AG09309 (cell line): ENCODE data around the gene PEPD.
"Not testable (repeated sequence)": the region's sequence is repeated elsewhere in the genome, so short reads cannot be mapped to it uniquely, and the experiment has no call there.

ENCODE experiments used
- DNase-seq: peaks from one replicate; pipeline ENCODE4 v3.0.0-alpha.2; 2010; ENCODE audit warnings: low read depth
- H3K4me3 ChIP-seq: 2 replicates; pipeline ENCODE4 v1.5.1; 2011; ENCODE audit warnings: mild to moderate bottlenecking, low read depth, low read length, moderate library complexity; ENCODE audit not compliant: control insufficient read depth
- TF ChIP-seq, protein P1 (sequence below): IDR thresholded peaks from 2 replicates; pipeline ENCODE4 v1.5.1; 2011; ENCODE audit warnings: mild to moderate bottlenecking, low read depth, low read length, inconsistent platforms; ENCODE audit not compliant: insufficient read depth, control insufficient read depth; ENCODE audit errors: missing control alignments

Gene PEPD

GRCh38 chr19:33559996-33560395 is 38.4 kb upstream of the PEPD start:
- no peak for DNase-seq
- TF ChIP-seq, protein P1, sequence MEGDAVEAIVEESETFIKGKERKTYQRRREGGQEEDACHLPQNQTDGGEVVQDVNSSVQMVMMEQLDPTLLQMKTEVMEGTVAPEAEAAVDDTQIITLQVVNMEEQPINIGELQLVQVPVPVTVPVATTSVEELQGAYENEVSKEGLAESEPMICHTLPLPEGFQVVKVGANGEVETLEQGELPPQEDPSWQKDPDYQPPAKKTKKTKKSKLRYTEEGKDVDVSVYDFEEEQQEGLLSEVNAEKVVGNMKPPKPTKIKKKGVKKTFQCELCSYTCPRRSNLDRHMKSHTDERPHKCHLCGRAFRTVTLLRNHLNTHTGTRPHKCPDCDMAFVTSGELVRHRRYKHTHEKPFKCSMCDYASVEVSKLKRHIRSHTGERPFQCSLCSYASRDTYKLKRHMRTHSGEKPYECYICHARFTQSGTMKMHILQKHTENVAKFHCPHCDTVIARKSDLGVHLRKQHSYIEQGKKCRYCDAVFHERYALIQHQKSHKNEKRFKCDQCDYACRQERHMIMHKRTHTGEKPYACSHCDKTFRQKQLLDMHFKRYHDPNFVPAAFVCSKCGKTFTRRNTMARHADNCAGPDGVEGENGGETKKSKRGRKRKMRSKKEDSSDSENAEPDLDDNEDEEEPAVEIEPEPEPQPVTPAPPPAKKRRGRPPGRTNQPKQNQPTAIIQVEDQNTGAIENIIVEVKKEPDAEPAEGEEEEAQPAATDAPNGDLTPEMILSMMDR: no peak
- no peak overlapping the region for H3K4me3 ChIP-seq

DNA sequence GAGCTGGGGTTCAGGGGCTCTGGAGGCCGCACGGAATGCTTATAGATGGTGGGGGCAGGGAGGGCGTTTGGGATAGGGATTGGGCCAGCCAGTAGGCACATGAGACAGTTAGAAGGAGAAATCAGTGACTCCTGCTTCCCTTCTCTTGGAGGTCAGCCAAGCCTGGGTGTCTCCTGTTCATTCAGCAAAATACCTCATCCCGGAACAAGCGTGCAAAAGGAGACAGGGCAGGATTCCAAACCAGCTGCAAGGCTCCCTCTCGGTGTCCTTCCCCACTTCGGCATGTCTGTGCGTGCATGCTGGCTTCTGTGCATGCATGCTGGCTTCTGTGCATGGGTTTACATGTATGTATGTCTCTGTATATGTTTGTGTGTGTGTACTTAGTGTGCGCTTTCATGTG is 37.3 kb upstream of the PEPD start:
- TF ChIP-seq, protein P1: no peak
- DNase-seq: no peak
- no peak overlapping the region for H3K4me3 ChIP-seq

DNA sequence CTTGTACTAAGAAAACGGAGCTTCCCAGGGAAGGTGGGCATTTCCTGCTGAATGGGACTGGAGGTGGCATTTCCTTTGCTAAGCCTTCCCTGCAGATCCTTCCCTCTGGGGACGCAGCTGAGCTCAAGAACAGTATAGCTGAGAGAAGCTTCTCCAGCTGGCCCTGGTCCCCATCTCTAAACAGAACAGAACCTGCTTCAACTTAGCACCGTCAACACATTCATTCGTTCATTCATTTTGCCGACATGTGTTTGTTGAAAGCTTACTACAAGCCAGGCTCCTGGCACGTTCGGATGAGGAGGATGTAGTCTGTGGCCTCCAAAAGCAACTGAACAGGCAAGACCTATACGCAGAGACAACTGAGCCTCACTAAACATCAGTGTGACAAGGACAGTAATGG is 36.6 kb upstream of the PEPD start:
- no peak for DNase-seq
- H3K4me3 ChIP-seq: no peak overlapping the region
- TF ChIP-seq, protein P1: no peak

DNA sequence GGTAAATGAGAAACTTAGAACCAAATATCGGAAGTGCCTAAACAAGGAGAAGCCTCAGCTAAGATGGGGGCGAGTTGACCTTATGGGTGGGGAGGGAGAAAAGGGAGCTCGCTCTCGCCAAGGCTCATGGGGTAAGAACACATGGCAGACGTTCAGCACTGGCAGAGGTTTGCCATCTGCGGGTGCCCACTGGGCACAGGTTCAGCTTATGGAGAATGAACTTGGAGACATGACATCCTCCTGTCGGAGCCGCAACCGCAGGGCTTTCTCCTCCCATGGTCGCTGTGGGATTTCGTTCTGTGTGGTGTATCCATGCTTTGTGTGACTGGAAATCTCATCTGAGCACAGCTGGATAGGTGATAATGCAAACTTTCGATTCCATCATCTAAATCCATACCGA is 36.1 kb upstream of the PEPD start:
- TF ChIP-seq, protein P1: no peak
- DNase-seq: no peak
- no peak overlapping the region for H3K4me3 ChIP-seq

GRCh38 chr19:33557196-33557595 is 35.6 kb upstream of the PEPD start:
- TF ChIP-seq, protein P1: no peak
- DNase-seq: no peak
- no peak overlapping the region for H3K4me3 ChIP-seq

DNA sequence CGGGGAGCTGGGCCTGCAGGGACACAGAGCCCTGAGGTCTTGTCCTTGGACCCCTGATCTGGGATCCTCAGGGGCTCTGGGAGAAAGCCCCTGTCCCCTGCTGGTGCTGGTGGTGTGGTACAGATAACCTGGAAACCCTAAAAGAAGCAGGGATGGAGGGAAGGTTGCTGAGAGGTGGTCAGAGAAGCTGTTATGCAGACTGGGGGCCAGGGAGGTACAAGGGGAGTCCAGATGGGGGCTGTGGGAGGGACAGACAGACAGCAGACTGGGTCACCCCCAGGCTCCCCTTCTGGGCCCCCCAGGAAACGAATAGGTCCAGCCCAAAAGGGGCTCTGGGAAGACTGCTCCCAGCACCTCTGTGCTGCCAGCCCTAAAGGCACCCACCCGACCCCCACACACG is 34.7 kb upstream of the PEPD start:
- H3K4me3 ChIP-seq: no peak overlapping the region
- DNase-seq: no peak
- TF ChIP-seq, protein P1: no peak

DNA sequence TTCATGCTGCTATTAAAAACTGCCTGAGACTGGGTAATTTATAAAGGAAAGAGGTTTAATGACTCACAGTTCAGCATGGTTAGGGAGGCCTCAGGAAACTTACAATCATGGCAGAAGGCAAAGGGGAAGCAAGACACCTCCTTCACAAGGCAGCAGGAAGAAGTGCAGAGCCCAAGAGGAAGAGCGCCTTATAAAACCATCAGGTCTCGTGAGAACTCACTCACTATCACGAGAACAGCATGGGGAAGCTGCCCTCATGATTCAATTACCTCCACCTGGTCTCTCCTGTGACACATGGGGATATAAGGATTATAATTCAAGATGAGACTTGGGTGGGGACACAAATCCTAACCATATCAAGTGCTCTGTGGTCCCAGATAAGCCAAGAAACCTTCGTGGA is 34.1 kb upstream of the PEPD start:
- DNase-seq: not testable (repeated sequence)

More for the DNA sequence above, 34.1 kb upstream of the PEPD start:
- H3K4me3 ChIP-seq: not testable (repeated sequence)
